HG02610 (cell line): ENCODE data around the gene REV3L.
A peak's percentile ranks its signal among the peaks of the same experiment; 100 is the strongest.
"Not testable (repeated sequence)": the region's sequence is repeated elsewhere in the genome, so short reads cannot be mapped to it uniquely, and the experiment has no call there.

Source experiments
- ATAC-seq: cut with Tn5 transposase; IDR thresholded peaks from one replicate; pipeline ENCODE4 v1.9.1; 2021; ENCODE audit warnings: mild to moderate bottlenecking, moderate library complexity; ENCODE audit not compliant: unreplicated experiment

REV3L gene

DNA sequence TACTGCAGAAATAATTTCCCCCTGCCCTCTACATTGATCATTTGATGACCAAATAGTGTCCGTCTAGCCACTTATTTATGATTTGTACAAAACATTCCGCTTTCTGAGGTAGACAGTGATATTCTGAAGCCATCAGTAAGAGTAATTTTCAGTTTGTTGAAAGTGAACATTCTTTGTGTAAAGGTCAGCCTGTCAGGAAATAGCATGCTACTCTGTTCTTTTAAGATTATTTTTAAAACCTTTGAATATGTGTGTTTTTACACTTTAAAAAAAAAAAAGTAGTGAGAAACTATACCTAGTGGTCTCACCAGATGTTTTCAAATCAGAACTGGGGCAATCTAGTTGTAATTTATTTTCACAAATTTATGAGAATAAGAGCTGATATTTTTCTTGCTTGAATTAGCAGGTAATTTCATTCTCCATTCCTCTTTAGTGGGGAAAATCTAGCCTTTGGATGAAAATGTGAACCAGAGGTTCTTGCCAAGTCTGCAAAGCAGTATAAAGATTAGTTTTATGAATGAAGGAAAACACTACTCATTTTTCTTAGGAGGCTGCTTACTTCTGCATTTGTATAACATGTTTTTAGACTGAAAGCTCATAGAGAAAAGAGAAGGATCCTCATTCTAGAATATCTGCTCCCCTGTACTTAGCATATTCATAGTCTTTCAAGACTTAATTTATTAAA, 12.1 kb upstream of the REV3L start:
- no peak for ATAC-seq

DNA sequence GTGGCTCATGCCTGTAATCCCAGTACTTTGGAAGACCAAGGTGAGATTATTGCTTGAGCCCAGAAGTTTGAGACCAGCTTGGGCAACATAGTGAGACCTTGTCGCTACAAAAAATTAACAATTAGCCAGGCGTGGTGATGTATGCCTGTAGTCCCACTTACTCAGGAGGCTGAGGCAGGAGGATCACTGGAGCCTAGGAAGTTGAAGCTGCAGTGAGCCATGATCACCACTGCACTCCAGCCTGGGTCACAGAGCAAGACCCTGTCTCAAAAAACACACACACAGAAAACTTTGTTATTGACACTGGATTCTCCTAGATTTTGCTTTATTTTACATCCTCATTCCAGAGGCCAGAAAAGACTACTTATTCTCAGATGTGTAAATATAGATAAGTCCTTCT, 9.5 kb upstream of the REV3L start:
- ATAC-seq = no peak

GRCh38 chr6:111490067-111490466, 7.0 kb upstream of the REV3L start:
- no peak for ATAC-seq

DNA sequence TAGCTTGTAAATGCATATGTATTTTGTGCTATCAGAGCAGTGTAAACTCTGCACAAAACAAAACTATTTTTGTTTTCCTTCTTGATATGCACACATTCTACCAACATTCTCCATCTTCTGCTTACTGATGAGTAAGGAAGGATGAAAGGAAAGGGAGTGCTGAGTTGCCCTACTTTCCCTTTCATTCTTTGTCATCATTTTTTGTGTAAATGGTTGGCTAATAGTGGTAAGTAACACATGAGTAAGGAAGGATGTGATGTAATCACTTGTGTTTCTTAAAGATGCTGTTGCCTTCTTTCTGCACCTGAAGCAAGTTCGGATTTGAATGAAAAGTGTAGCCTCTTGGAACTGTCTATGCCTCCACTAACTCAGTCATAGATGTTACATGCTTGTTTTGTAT, 4.6 kb upstream of the REV3L start:
- peak; percentile 42 for ATAC-seq

DNA sequence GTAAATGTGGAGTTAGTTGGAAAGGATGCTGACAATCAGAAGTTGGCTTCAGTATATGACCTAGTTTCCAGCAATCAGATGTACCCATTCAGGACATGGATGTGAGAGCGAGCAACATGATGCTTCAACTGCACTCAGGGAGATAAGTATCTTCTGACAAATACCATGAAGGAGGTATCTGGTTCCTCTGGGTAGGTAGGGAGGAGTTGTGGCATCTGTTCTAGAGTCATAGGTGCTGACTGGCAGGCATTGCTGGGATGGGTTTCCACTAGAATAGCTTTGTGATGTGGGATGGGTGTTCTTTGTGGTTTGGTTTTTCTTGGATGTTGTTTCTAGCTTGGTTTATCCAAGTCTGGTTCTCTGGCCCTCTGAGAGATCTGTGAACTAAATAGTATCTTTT, 3.9 kb upstream of the REV3L start:
- ATAC-seq = no peak

DNA sequence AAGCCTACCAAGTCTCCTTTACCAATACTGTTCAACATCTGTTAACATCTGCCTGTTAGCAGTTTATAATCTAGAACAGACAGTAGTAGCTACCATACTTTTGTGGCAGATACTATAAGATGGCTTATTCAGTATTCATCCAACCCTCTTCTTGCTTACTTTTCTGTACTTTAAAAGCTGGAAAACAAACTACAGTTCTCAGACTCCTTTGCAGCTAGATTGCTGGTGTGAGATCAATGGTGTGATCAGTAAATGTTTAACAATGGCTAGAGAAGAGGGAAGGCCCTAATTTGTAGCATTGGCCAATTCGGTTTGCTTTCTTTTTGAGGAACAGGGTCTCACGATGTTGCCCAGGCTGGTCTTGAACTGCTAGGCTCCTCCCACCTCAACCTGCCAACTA, 3.5 kb upstream of the REV3L start:
- ATAC-seq = no peak

DNA sequence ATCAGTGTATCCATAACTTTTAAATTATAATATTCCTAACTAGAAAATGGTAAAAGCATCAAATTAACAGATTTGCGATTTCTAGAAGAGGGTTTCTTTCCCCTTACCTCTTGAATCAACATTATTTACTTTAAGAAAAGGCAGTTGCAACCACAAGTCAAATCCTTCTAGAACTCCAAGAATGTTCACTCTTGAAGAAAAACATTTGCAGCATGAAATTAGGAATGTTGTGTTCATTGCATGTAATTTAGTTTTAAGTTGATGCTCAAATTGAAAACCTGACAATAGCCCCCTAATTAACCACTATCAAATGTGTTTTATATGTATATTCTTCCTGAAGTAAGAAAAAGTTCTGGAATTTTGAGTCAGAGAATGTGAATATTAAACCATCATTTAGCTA, 2.3 kb upstream of the REV3L start:
- no peak for ATAC-seq

GRCh38 chr6:111484633-111484930, 1.6 kb upstream of the REV3L start:
- no peak for ATAC-seq

GRCh38 chr6:111483736-111484632, 966 bp upstream of the REV3L start:
- ATAC-seq = peak; percentile 52

GRCh38 chr6:111482188-111482958, 645 bp downstream of the REV3L start:
- peak; percentile 13 for ATAC-seq

- no peak for ATAC-seq
Measured at GRCh38 chr6:111481836-111482187, 1.2 kb downstream of the REV3L start.

DNA sequence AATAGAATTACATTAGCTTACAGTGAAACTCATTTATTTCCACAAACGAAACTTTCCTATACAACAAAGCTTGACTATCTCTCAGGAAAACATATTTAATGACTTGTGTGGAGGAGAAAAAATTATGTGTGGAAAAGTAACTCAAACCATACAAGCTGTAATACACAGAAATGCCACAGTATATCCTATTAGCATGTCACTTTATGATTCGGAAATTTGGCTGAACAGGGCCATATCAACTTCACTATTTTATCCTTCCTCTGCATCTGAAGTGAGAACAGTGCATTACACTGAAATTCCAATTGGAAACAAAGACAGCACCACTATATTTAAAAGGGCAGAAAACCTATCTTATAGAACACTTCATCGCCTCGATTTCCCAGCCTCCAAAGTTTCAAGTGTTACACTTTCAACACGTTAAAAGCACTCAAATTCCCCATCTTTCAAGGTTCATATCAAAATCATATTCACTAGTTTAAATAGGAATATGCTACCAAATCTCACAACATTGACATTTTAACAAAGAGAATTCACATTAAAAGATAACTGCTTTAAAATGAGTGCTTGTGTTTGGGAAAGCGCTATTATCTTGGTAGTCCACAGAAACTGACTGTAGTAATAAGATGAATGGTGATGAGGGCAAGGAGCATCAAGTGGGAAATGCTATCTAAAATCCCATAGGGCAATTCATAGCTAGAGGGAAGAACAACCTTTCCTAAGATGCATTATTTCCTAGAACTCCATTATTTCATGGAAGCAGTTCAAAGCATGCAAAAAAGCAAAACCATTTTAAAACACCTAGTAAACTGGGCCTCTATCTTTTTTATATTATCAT, 1.8 kb downstream of the REV3L start:
- no peak for ATAC-seq

DNA sequence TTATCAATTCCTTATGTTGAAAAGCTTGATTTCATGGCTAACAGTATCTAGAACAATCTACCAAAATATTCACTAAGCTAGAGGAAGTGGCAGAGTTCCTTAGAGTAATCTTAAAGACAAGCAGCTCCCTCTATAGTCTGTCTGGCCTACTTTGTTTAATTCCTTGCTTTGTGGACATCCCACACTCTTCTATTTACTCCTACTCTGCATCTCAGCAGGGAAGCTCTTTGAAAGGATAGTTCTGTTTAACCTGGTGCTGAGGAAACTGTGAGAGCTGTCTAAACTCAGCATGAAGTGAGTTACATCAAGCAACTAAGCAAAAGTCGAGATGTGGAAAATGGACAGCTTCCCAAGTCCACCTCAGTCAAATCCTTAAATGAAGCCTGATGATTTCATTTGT, 4.3 kb downstream of the REV3L start:
- ATAC-seq = no peak

GRCh38 chr6:111478064-111478476, 4.9 kb downstream of the REV3L start:
- ATAC-seq = no peak

DNA sequence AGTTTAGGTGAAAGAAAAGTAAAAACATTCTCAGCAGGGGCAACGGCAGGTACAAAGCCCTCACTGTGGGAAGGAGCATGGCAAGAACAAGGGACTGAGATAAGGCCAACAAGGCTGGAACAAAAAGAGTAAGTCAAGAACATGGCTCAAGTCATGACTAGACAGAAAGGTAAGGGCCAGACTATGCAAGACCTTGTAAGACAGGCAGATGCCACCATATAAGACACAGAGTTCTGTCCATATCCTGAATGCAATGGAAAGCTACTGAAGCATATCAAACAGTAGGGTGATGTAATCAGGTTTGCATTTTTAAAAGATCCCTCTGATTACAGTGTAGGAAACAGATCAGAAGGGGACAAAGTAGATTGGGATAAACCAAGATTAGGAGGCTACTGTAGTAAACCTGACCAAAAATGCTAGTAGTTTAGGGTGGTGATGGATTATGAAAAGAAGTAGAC, 5.5 kb downstream of the REV3L start:
- ATAC-seq = peak; percentile 57

DNA sequence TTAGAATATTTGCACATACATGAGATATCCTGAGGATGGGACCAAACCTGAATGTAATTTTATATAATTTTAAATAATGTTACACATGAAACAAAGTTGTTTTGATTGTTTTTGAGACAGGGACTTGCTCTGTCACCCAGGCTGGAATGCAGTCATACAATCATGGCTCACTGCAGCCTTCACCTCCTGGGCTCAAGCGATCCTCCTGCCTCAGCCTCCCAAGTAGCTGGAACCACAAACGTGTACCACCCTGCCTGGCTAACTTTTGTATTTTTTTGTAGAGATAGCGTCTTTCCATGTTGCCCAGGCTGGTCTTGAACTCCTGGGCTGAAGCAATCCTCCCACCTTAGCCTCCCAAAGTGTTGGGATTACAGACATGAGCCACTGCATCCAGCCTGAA, 7.0 kb downstream of the REV3L start:
- not testable (repeated sequence) for ATAC-seq

- ATAC-seq = no peak
Measured at GRCh38 chr6:111474771-111475170, 8.2 kb downstream of the REV3L start.

DNA sequence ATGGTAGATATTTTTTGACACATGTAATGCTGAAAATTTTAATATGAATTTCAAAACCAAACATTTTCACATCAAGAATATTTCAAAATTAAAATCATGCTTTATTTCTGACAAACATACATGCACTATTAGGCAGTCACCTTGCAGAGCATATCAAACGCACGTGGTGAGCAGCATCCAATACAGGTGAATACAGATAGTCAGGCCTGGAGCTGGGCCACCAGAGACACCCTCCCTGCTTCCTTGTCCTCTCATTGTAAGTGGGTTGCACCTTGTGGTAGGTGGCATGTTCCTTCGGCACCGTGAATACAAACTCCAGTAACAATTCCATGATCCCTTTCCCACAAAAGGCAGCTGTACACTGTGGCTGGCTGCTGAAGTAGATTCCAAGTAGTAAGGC, 8.9 kb downstream of the REV3L start:
- no peak for ATAC-seq

GRCh38 chr6:111472933-111473435, 10.0 kb downstream of the REV3L start:
- no peak for ATAC-seq

- no peak for ATAC-seq
Measured at GRCh38 chr6:111471958-111472357, 11.1 kb downstream of the REV3L start.

- ATAC-seq = no peak
Measured at GRCh38 chr6:111471533-111471932, 11.5 kb downstream of the REV3L start.
